K562 (cell line): Measurements from ENCODE around the gene ERAL1. TPM values are rescaled to one million over a fixed set of nuclear protein-coding genes. Genes with fewer than 3 reads are reported as not detected.

Experiments
- CCNT2 ChIP-seq: IDR thresholded peaks from 2 replicates; pipeline ENCODE4 v1.6.1; 2011; ENCODE audit warnings: borderline replicate concordance, low read depth, mild to moderate bottlenecking, moderate library complexity, mixed read lengths, low read length; ENCODE audit not compliant: insufficient read length; ENCODE audit errors: extremely low read depth
- E2F6 ChIP-seq, 2 experiments: IDR thresholded peaks; 2 replicates each; pipeline ENCODE4 v1.6.1; 2011; ENCODE audit warnings: borderline replicate concordance in 1 of 2, control low read depth in 1 of 2, low read depth in 1 of 2, low read length in 1 of 2, mild to moderate bottlenecking in 1 of 2, mixed read lengths in 1 of 2, moderate library complexity in 1 of 2; ENCODE audit not compliant: insufficient read depth in 1 of 2, insufficient read length in 1 of 2, poor library complexity in 1 of 2, severe bottlenecking in 1 of 2; ENCODE audit errors: extremely low read depth in 1 of 2
- EHMT2 ChIP-seq: fragments of 450-650 bp; IDR thresholded peaks from 2 replicates; pipeline ENCODE4 v1.6.1; 2018; ENCODE audit warnings: antibody characterized with exemption
- ELK3 ChIP-seq: fragments of 450-650 bp; formaldehyde crosslinking; IDR thresholded peaks from 2 replicates; pipeline ENCODE4 v1.4.0; 2020; ENCODE audit warnings: mild to moderate bottlenecking
- FOXJ2 ChIP-seq: fragments of 200-800 bp; sonication (Bioruptor generic); IDR thresholded peaks from 2 replicates; pipeline ENCODE4 v1.6.1; 2016; ENCODE audit warnings: missing genetic modification characterization, missing compliant biosample characterization
- HNRNPUL1 ChIP-seq: fragments of 200-400 bp; formaldehyde crosslinking; IDR thresholded peaks from 2 replicates; pipeline ENCODE4 v1.6.1; 2017; ENCODE audit warnings: low read length
- LEF1 ChIP-seq: fragments of 450-650 bp; IDR thresholded peaks from 2 replicates; pipeline ENCODE4 v1.6.1; 2016; ENCODE audit warnings: mild to moderate bottlenecking
- MED1 ChIP-seq: sonication (generic); formaldehyde crosslinking; IDR thresholded peaks from 2 replicates; pipeline ENCODE4 v1.8.1; 2023; ENCODE audit warnings: missing genetic modification reagents, borderline replicate concordance
- NFIX ChIP-seq: fragments of 250-450 bp; sonication (Bioruptor Pico); IDR thresholded peaks from 2 replicates; pipeline ENCODE4 v1.4.0; 2020; ENCODE audit warnings: low read depth, mild to moderate bottlenecking, moderate library complexity
- POLR2AphosphoS5 ChIP-seq: IDR thresholded peaks from 2 replicates; pipeline ENCODE4 v1.6.1; 2011; ENCODE audit warnings: mild to moderate bottlenecking, low read depth, low read length, moderate library complexity; ENCODE audit not compliant: control insufficient read depth, insufficient read depth
- PURB ChIP-seq: sonication (generic); formaldehyde crosslinking; IDR thresholded peaks from 2 replicates; pipeline ENCODE4 v1.9.0; 2021; ENCODE audit warnings: low read depth, mild to moderate bottlenecking, missing genetic modification reagents
- RBM25 ChIP-seq: fragments of 200-400 bp; formaldehyde crosslinking; IDR thresholded peaks from 2 replicates; pipeline ENCODE4 v1.6.1; 2018; ENCODE audit warnings: low read length, low read depth, moderate library complexity; ENCODE audit not compliant: severe bottlenecking
- RBM34 ChIP-seq: fragments of 200-400 bp; formaldehyde crosslinking; IDR thresholded peaks from 2 replicates; pipeline ENCODE4 v1.6.1; 2018; ENCODE audit warnings: low read length, borderline replicate concordance; ENCODE audit not compliant: insufficient read depth
- RERE ChIP-seq: sonication (generic); formaldehyde crosslinking; IDR thresholded peaks from 2 replicates; pipeline ENCODE4 v1.8.0; 2023; ENCODE audit warnings: missing genetic modification reagents, mild to moderate bottlenecking, borderline replicate concordance
- RFX5 ChIP-seq: IDR thresholded peaks from 2 replicates; pipeline ENCODE4 v1.6.1; 2011; ENCODE audit warnings: low read depth, mild to moderate bottlenecking, improper control_type of control experiment, low read length
- SP2 ChIP-seq: IDR thresholded peaks from 2 replicates; pipeline ENCODE4 v1.6.1; 2011; ENCODE audit warnings: mild to moderate bottlenecking, low read depth, low read length, moderate library complexity; ENCODE audit not compliant: poor library complexity, severe bottlenecking; ENCODE audit errors: extremely low read depth
- SPI1 ChIP-seq: IDR thresholded peaks from 2 replicates; pipeline ENCODE4 v1.6.1; 2011; ENCODE audit warnings: low read depth, low read length, control low read depth, borderline replicate concordance
- ZNF3 ChIP-seq: fragments of 250-450 bp; sonication (Bioruptor Pico); IDR thresholded peaks from 2 replicates; pipeline ENCODE4 v1.5.0; 2021; ENCODE audit warnings: mild to moderate bottlenecking, moderate library complexity
- polyA plus RNA-seq, 8 experiments: library from polyadenylated mRNA; depleted of rRNA in 4 of 8; stranded (reverse) in 5 of 8; unstranded in 3 of 8; fragments of >200 nt; fragmentation: Nextera tagmentation in 2 of 8; fragmentation: Illumina TruSeq in 1 of 8; extraction: Ambion mirVana in 2 of 8; extraction: Trizol in 1 of 8; gene quantifications; 2 replicates each; pipeline versions ENCODE4 v1.2.1 to v1.2.3, GENCODE V29; 2011 to 2014; ENCODE audit warnings: inconsistent platforms in 1 of 8, missing spikeins in 1 of 8
- total RNA-seq, 7 experiments: library from RNA; depleted of rRNA in 6 of 7; stranded (reverse); fragments of >200 nt in 6 of 7; fragmentation: Illumina TruSeq in 2 of 7; extraction: Trizol in 2 of 7; gene quantifications; 2 replicates each; pipeline versions ENCODE4 v1.2.1 to v1.2.3, GENCODE V29; 2011 to 2021; ENCODE audit warnings: low replicate concordance in 1 of 7

Gene ERAL1
- total and polyA plus RNA-seq, 9 of the 15 experiments (the other 6 are each of a cell fraction or from before 2014, with no cell fraction given), result 37.5 to 351 (median 106) TPM

- no peak for TF ChIP-seq MED1 (CRISPR knock-in tag)
- TF ChIP-seq RBM25, result peak; percentile 96
- peak; percentile 5; the same call in 1 of the 2 replicates for TF ChIP-seq POLR2AphosphoS5
- peak in 1 of 2 experiments; percentile 32 for TF ChIP-seq E2F6 (IDR thresholded peaks at IDR 0.05; ENCODE audit: borderline replicate concordance in 1 of 2, extremely low read depth in 1 of 2, insufficient read depth in 1 of 2, insufficient read length in 1 of 2, low read depth in 1 of 2, low read length in 1 of 2, poor library complexity in 1 of 2, severe bottlenecking in 1 of 2)
- TF ChIP-seq NFIX (CRISPR knock-in tag), result no peak
- TF ChIP-seq SPI1, result peak; percentile 86
- TF ChIP-seq HNRNPUL1, result no peak
- no peak for TF ChIP-seq RERE (CRISPR knock-in tag)
- TF ChIP-seq RBM34, result no peak
- peak; percentile 92 for TF ChIP-seq SP2
- no peak for TF ChIP-seq ZNF3 (CRISPR knock-in tag)
- TF ChIP-seq CCNT2, result peak; percentile 90
- no peak for TF ChIP-seq EHMT2
- no peak for TF ChIP-seq RFX5
- TF ChIP-seq ELK3 (CRISPR knock-in tag), result no peak
- TF ChIP-seq LEF1, result no peak
- TF ChIP-seq PURB (CRISPR knock-in tag), result no peak
- TF ChIP-seq FOXJ2 (tag), result no peak
These were observed 42.6 kb upstream of the ERAL1 start (continued) for GRCh38 chr17:28812091-28812747.
